Activated T-cell treated with anti-CD3 and anti-CD28 coated beads for 24 hours (primary cell): ENCODE measurements around the gene NAA80.
A peak's percentile ranks its signal among the peaks of the same experiment; 100 is the strongest.

Experiments
- DNase-seq: peaks from one replicate; pipeline ENCODE4 v3.0.0-alpha.2; 2020; ENCODE audit warnings: low read depth

Gene NAA80

GRCh38 chr3:50298836-50299637, at the start of gene NAA80, which contains the start of gene HYAL3:
TSS of gene NAA80 (minus strand) at chr3:50299405. CDS start at chr3:50297463, 1,942 bp downstream.
TSS of gene HYAL3 (minus strand) at chr3:50299405. CDS start at chr3:50295602, 3,803 bp downstream.
- DNase-seq: peak; percentile 98

GRCh38 chr3:50347187-50347813, 48.1 kb upstream of the NAA80 start:
- peak; percentile 61 for DNase-seq

- DNase-seq: peak; percentile 60
These were observed 46.5 kb upstream of the NAA80 start, which contains the start of gene ZMYND10 for GRCh38 chr3:50345586-50346234. TSS of gene ZMYND10 (minus strand) at chr3:50345732. CDS start at chr3:50345579, 153 bp downstream.

- no peak for DNase-seq
These were observed 45.8 kb upstream of the NAA80 start for GRCh38 chr3:50345008-50345407.

- no peak for DNase-seq
These were observed 43.8 kb upstream of the NAA80 start for GRCh38 chr3:50342813-50343633.

GRCh38 chr3:50341996-50342650, 42.9 kb upstream of the NAA80 start:
- no peak for DNase-seq

- DNase-seq: no peak
These were observed 42.3 kb upstream of the NAA80 start for GRCh38 chr3:50341537-50341936.

GRCh38 chr3:50340448-50341329, 41.5 kb upstream of the NAA80 start, which contains the start of gene RASSF1:
TSS of gene RASSF1 (minus strand) at chr3:50340836. CDS start at chr3:50340805, 31 bp downstream.
- peak; percentile 67 for DNase-seq

- DNase-seq: no peak
These were observed 40.9 kb upstream of the NAA80 start for GRCh38 chr3:50340147-50340447.

GRCh38 chr3:50339485-50340146, 40.4 kb upstream of the NAA80 start:
- no peak for DNase-seq

- no peak for DNase-seq
These were observed 39.8 kb upstream of the NAA80 start for GRCh38 chr3:50338965-50339364.

GRCh38 chr3:50337175-50337861, 38.1 kb upstream of the NAA80 start:
- peak; percentile 94 for DNase-seq

GRCh38 chr3:50336452-50337174, 37.4 kb upstream of the NAA80 start:
- no peak for DNase-seq

- DNase-seq: no peak
These were observed 35.3 kb upstream of the NAA80 start for GRCh38 chr3:50334339-50335075.

- DNase-seq: no peak
These were observed 34.6 kb upstream of the NAA80 start for GRCh38 chr3:50333744-50334328.

GRCh38 chr3:50331364-50331907, 32.2 kb upstream of the NAA80 start:
- no peak for DNase-seq

GRCh38 chr3:50330330-50330729, 31.1 kb upstream of the NAA80 start:
- DNase-seq: no peak
